Heart right ventricle (tissue), 16 donors: ENCODE results near the gene ESM1. TPM values are rescaled to one million over a fixed set of nuclear protein-coding genes. Genes with fewer than 3 reads are reported as not detected.

Experiments used
- ATAC-seq, 8 donors: fragments of 200-7000 bp; cut with Tn5 transposase; one replicate each; pipeline ENCODE4 v1.9.1; 2020; ENCODE audit warnings: mild to moderate bottlenecking in 8 of 8, moderate library complexity in 8 of 8, moderate number of reproducible peaks in 1 of 8
- DNase-seq, 2 donors: peaks; one replicate each; pipeline ENCODE4 v3.0.0-alpha.2; 2020
- H3K27ac ChIP-seq, 10 donors: fragments of 200-600 bp; sonication (generic) in 2 of 10; one replicate each; pipeline versions ENCODE4 v1.5.0 to v1.8.0; 2020 to 2022; ENCODE audit warnings: mild to moderate bottlenecking in 3 of 10
- H3K27me3 ChIP-seq, 7 donors: fragments of 200-600 bp; one replicate each; pipeline ENCODE4 v1.8.0; 2021 to 2022; ENCODE audit warnings: mild to moderate bottlenecking in 2 of 7
- H3K36me3 ChIP-seq, 9 donors: fragments of 200-600 bp; sonication (generic) in 1 of 9; one replicate each; pipeline versions ENCODE4 v1.5.0 to v1.8.0; 2020 to 2022; ENCODE audit warnings: mild to moderate bottlenecking in 2 of 9
- H3K4me1 ChIP-seq, 9 donors: fragments of 200-600 bp; sonication (generic) in 1 of 9; one replicate each; pipeline versions ENCODE4 v1.5.0 to v1.8.0; 2020 to 2022; ENCODE audit warnings: mild to moderate bottlenecking in 4 of 9
- H3K4me3 ChIP-seq, 10 donors: fragments of 200-600 bp; sonication (generic) in 2 of 10; one replicate each; pipeline versions ENCODE4 v1.5.0 to v1.8.0; 2020 to 2022; ENCODE audit warnings: mild to moderate bottlenecking in 7 of 10, moderate library complexity in 2 of 10
- H3K9me3 ChIP-seq, 11 donors: fragments of 200-600 bp in 10 of 11; sonication (generic) in 2 of 11; one replicate each; pipeline versions ENCODE4 v1.5.0 to v1.8.0; 2013 to 2022; ENCODE audit warnings: mild to moderate bottlenecking in 2 of 11, control low read depth in 1 of 11, moderate library complexity in 1 of 11
- CTCF ChIP-seq, 9 donors: fragments of 200-600 bp; sonication (generic) in 2 of 9; IDR thresholded peaks; one replicate each; pipeline versions ENCODE4 v1.5.0 to v1.8.0; 2021 to 2022; ENCODE audit warnings: antibody characterized with exemption in 9 of 9, mild to moderate bottlenecking in 5 of 9, moderate library complexity in 1 of 9
- WGBS, 2 donors: extraction: QIAGEN DNeasy Blood & Tissue Kit; methylation state at CpG; one replicate each; pipeline ENCODE4 v1.1.7; 2013; ENCODE audit warnings: inconsistent platforms in 1 of 2; 5-methylcytosine and 5-hydroxymethylcytosine counted together
- intact Hi-C, 10 donors: fragments of 100-400 bp; cut with DNase I; formaldehyde crosslinking; loops; one replicate each; pipeline versions ENCODE4 v1.11.1 to v1.14.2; 2022
- polyA plus RNA-seq, 2 donors: library from polyadenylated mRNA; stranded (reverse); fragments of 200-250 nt; gene quantifications; one replicate each; pipeline ENCODE4 v1.2.3, GENCODE V29; 2013
- total RNA-seq, 10 donors: library from RNA; stranded (reverse); fragmentation: NEBNext Ultra II Directional in 3 of 10; extraction: Animal tissue kit (Norgen Biotek cat#: 25700) in 3 of 10; gene quantifications; one replicate each; pipeline versions ENCODE4 v1.2.1 to v1.2.4, GENCODE V29; 2021 to 2023
- donor health status: Arrhythmogenic right ventricular cardiomyopathy.
- donor health status: ischemic (EF 13 %, LVEDD 7.1; RV severe dilation, severe dysfunction).
- donor health status: healthy with polysubstance abuse.
- donor health status: DM: no; HTN: yes; CAD: no.
- donor health status: DM: no; HTN: no; CAD: no.
- donor health status: ischemic (EF 25% LVEDD 6.9; RV normal size, moderate dysfunction).
- donor health status: ischemic (EF 25% LVEDD 5.7; RV mildly dilated, moderate dysfunction).
- donor health status: healthy.
- donor health status: DM: yes; HTN: yes; CAD: no.
- donor health status: Ischemic cardiomyopathy.
- donor health status: ischemic (EF 35%, LVEDD 5.7; RV mildly dilated, moderate dysfunction).
- donor health status: nonischemic (EF 11% LVEDD 7.7; RV severe dilation, severe dysfunction).
- donor health status: DM: yes; HTN: yes; CAD: no.
- donor health status: PGD.
- donor health status: ischemic (EF 29% LVEDD 5.4; RV normal size, mild dysfunction).
- donor health status: nonischemic (EF 23%, LVEDD 6.1; RV moderate dilation, normal function).

ESM1 gene
- total and polyA plus RNA-seq, 12 donors = 0.13 to 2.0 (median 0.73) TPM; not detected in 2

- TF ChIP-seq CTCF (IDR thresholded peaks at IDR 0.05) = no peak
- 64 to 73% methylated on average over 2 of the region's 2 CpGs for WGBS, 2 donors
- intact Hi-C loops = no loop called here
- H3K9me3 ChIP-seq = no peaks in the 10 kb centered on the region
- no peaks in the 10 kb centered on the region for H3K36me3 ChIP-seq
- no peaks in the 10 kb centered on the region for H3K4me1 ChIP-seq
- ATAC-seq = no peak
- DNase-seq = no peak
- no peak overlapping the region for H3K27ac ChIP-seq
- peaks cover 0 to 4% (median 0%) of the 10 kb centered on the region in 7 donors for H3K27me3 ChIP-seq
- H3K4me3 ChIP-seq = no peak overlapping the region
Measured at GRCh38 chr5:55030220-55030619, 44.8 kb upstream of the ESM1 start.

DNA sequence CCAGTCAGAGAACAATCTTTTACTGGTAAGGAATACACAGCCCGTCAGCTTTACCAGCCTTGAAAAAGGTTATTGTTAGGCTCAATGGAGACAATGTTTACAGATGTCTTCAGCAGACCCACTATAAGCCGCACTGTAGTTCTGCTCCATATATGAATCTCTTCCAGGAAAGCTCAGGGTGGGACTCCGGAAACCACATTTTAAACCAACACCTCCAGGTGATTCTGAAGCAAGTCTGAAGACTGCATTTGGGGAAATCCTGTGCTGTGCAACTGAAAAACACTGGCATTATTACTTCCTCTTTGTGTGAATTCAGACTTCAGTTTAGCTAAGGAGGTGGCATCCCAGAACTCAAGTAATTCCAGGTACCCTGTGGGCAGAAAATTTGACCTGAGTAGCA is 42.2 kb upstream of the ESM1 start:
- peaks cover 0 to 4% (median 0%) of the 10 kb centered on the region in 7 donors for H3K27me3 ChIP-seq
- ATAC-seq = no peak
- H3K27ac ChIP-seq = peak overlapping the region in 1 of 10 donors; percentile 64

GRCh38 chr5:55022450-55022849 is 37.1 kb upstream of the ESM1 start:
- DNase-seq = no peak
- no peak overlapping the region for H3K27ac ChIP-seq
- WGBS, 2 donors = 66 to 75% methylated on average over 2 of the region's 2 CpGs
- H3K9me3 ChIP-seq = no peaks in the 10 kb centered on the region
- no peak for TF ChIP-seq CTCF (IDR thresholded peaks at IDR 0.05)
- intact Hi-C loops = no loop called here
- no peaks in the 10 kb centered on the region for H3K4me1 ChIP-seq
- H3K4me3 ChIP-seq = no peak overlapping the region
- H3K36me3 ChIP-seq = no peaks in the 10 kb centered on the region
- no peak for ATAC-seq
- peaks cover 0 to 4% (median 0%) of the 10 kb centered on the region in 7 donors for H3K27me3 ChIP-seq

More for the DNA sequence above, 42.2 kb upstream of the ESM1 start:
- no peak for TF ChIP-seq CTCF (IDR thresholded peaks at IDR 0.05)
- intact Hi-C loops = no loop called here
- Histone ChIP-seq H3K36me3 (no peaks in the 10 kb centered on the region), H3K9me3 (no peaks in the 10 kb centered on the region), H3K4me1 (no peaks in the 10 kb centered on the region), H3K4me3 (peak overlapping the region in 1 of 10 donors; percentile 11)
- 83 to 90% methylated on average over 3 of the region's 3 CpGs for WGBS, 2 donors
- no peak for DNase-seq

DNA sequence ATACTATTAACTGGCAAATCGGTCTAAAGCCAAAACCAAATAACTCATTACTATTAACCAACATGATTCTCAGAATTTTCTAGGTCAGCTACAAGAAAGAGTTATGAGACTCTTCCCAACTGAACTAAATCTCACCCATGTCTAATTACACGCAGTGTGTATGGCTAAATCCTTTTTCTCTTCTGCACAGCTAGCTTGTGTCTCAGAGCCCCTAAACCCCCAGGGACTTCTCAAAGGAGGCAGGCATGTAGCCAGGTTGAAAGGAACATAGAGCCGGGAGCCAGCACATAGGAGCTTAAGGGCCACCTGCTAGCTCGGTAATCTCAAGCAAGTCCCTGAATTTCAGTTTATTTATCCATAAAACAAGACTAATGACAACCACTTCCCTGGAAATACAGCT is 36.4 kb upstream of the ESM1 start:
- Histone ChIP-seq H3K36me3 (no peaks in the 10 kb centered on the region), H3K9me3 (peaks cover 0 to under 1% (median 0%) of the 10 kb centered on the region in 11 donors), H3K27me3 (peaks cover 0 to 4% (median 0%) of the 10 kb centered on the region in 7 donors), H3K4me1 (no peaks in the 10 kb centered on the region), H3K27ac (peak overlapping the region in 1 of 10 donors; percentile 59), H3K4me3 (no peak overlapping the region)
- TF ChIP-seq CTCF (IDR thresholded peaks at IDR 0.05) = no peak
- no peak for ATAC-seq
- WGBS, 2 donors = 86 to 93% methylated on average over 4 of the region's 4 CpGs
- intact Hi-C loops = no loop called here
- DNase-seq = no peak
